HepG2 (cell line): ENCODE measurements around the gene SLFN12. TPM values are rescaled to one million over a fixed set of nuclear protein-coding genes. Genes with fewer than 3 reads are reported as not detected.

ENCODE experiments used
- ATAC-seq: fragments of 200-7000 bp; cut with Tn5 transposase; 3 replicates; pipeline ENCODE4 v1.9.1; 2020; ENCODE audit warnings: mild to moderate bottlenecking, moderate library complexity
- BruUV-seq: library from RNA; stranded (reverse); fragments of 400-500 nt; replicated peaks from 2 replicates; lab custom pipeline; 2021; lab: Mats Ljungman, UMichigan
- CTCF ChIA-PET: fragments of 300-600 bp; formaldehyde crosslinking; extraction: SDS; loops from one replicate; lab custom pipeline; 2021; ENCODE audit warnings: low total read pairs, inconsistent platforms, low intra/inter-chr PET ratio; lab: Yijun Ruan, JAX
- POLR2A ChIA-PET: fragments of 350-600 bp; sonication (Branson Sonifier 250); formaldehyde crosslinking; loops from one replicate; lab custom pipeline; 2020; ENCODE audit warnings: antibody characterized with exemption, inconsistent platforms; lab: Yijun Ruan, JAX
- DNase-seq: peaks from one replicate; pipeline ENCODE4 v3.0.0-alpha.2; 2015; ENCODE audit warnings: low spot score
- FAIRE-seq: peaks from 3 replicates; lab custom pipeline; 2011; peaks lifted over from hg19 to GRCh38; lab: Jason Lieb, UNC
- H2AFZ ChIP-seq: one replicate; pipeline ENCODE4 v1.6.1; 2011; ENCODE audit warnings: low read length, inconsistent platforms
- H3K27ac ChIP-seq: fragments of 300-600 bp; 3 replicates; pipeline ENCODE4 v1.8.0; 2011; ENCODE audit warnings: mixed run types, mild to moderate bottlenecking, mixed read lengths, low read length, inconsistent platforms; ENCODE audit not compliant: insufficient read depth; ENCODE audit errors: extremely low read length
- H3K27me3 ChIP-seq, 2 experiments: fragments of 200-600 bp in 1 of 2; 2 replicates in 1 of 2; 3 replicates in 1 of 2; pipeline versions ENCODE4 v1.6.0 to v1.8.0; 2011; ENCODE audit warnings: low read length in 2 of 2, mild to moderate bottlenecking in 2 of 2, moderate library complexity in 2 of 2, inconsistent platforms in 1 of 2; ENCODE audit not compliant: insufficient read depth in 2 of 2, control insufficient read depth in 1 of 2
- H3K36me3 ChIP-seq, 2 experiments: fragments of 200-600 bp in 1 of 2; replicated peaks in 1 of 2; 2 replicates in 1 of 2; 3 replicates in 1 of 2; pipeline versions ENCODE4 v1.5.1 to v1.8.0; 2011; ENCODE audit warnings: low read length in 2 of 2, inconsistent platforms in 1 of 2; ENCODE audit not compliant: insufficient read depth in 2 of 2, control insufficient read depth in 1 of 2
- H3K4me1 ChIP-seq: 2 replicates; pipeline ENCODE4 v1.5.1; 2012; ENCODE audit warnings: low read length, inconsistent platforms; ENCODE audit not compliant: insufficient read depth
- H3K4me2 ChIP-seq: 2 replicates; pipeline ENCODE4 v1.6.0; 2011; ENCODE audit warnings: low read depth, low read length, inconsistent platforms
- H3K4me3 ChIP-seq, 3 experiments: fragments of 200-600 bp in 1 of 3; sonication (generic), shearing (Covaris generic) in 1 of 3; replicated peaks in 1 of 3; 2 replicates each; pipeline ENCODE4 v1.5.1; 2011 to 2016; ENCODE audit warnings: low read length in 3 of 3, inconsistent platforms in 2 of 3, low read depth in 2 of 3, mild to moderate bottlenecking in 2 of 3, control low read depth in 1 of 3, mixed read lengths in 1 of 3; ENCODE audit not compliant: insufficient read depth in 1 of 3
- H3K79me2 ChIP-seq: one replicate; pipeline ENCODE4 v1.6.1; 2011; ENCODE audit warnings: low read length, inconsistent platforms; ENCODE audit not compliant: insufficient read depth
- H3K9ac ChIP-seq: 2 replicates; pipeline ENCODE4 v1.6.0; 2011; ENCODE audit warnings: mild to moderate bottlenecking, low read depth, low read length, inconsistent platforms; ENCODE audit not compliant: insufficient read depth
- H3K9me3 ChIP-seq: 2 replicates; pipeline ENCODE4 v1.5.1; 2012; ENCODE audit warnings: mild to moderate bottlenecking, low read length
- H4K20me1 ChIP-seq: 2 replicates; pipeline ENCODE4 v1.6.0; 2011; ENCODE audit warnings: inconsistent platforms, mild to moderate bottlenecking, low read length, moderate library complexity; ENCODE audit not compliant: insufficient read depth
- CREBL2 ChIP-seq: sonication (generic); formaldehyde crosslinking; IDR thresholded peaks from 2 replicates; pipeline ENCODE4 v1.8.1; 2023; ENCODE audit warnings: missing genetic modification reagents, mild to moderate bottlenecking, borderline replicate concordance
- E2F1 ChIP-seq: sonication (generic); formaldehyde crosslinking; IDR thresholded peaks from 2 replicates; pipeline ENCODE4 v1.5.0; 2020; ENCODE audit warnings: missing genetic modification reagents
- GTF2F1 ChIP-seq: fragments of 150-350 bp; IDR thresholded peaks from 2 replicates; pipeline ENCODE4 v1.6.1; 2014; ENCODE audit warnings: low read length
- HMGXB3 ChIP-seq: sonication (generic); formaldehyde crosslinking; IDR thresholded peaks from 2 replicates; pipeline ENCODE4 v1.4.0; 2020; ENCODE audit warnings: missing genetic modification reagents, borderline replicate concordance
- SRY ChIP-seq: sonication (generic); formaldehyde crosslinking; IDR thresholded peaks from 2 replicates; pipeline ENCODE4 v1.8.0; 2022; ENCODE audit warnings: mild to moderate bottlenecking, missing genetic modification reagents
- ZBTB26 ChIP-seq: IDR thresholded peaks from 2 replicates; pipeline ENCODE4 v1.6.1; 2016; ENCODE audit warnings: missing compliant biosample characterization, missing genetic modification reagents, borderline replicate concordance
- ZNF18 ChIP-seq: sonication (generic); formaldehyde crosslinking; IDR thresholded peaks from 2 replicates; pipeline ENCODE4 v1.8.0; 2022; ENCODE audit warnings: mild to moderate bottlenecking, missing genetic modification reagents; ENCODE audit not compliant: insufficient replicate concordance
- ZNF557 ChIP-seq: sonication (generic); formaldehyde crosslinking; IDR thresholded peaks from 2 replicates; pipeline ENCODE4 v1.4.0; 2020; ENCODE audit warnings: missing genetic modification reagents
- ZNF800 ChIP-seq: sonication (generic); formaldehyde crosslinking; IDR thresholded peaks from 2 replicates; pipeline ENCODE4 v1.4.0; 2020; ENCODE audit warnings: missing genetic modification reagents
- WGBS: methylation state at CpG from one replicate; pipeline ENCODE4 v1.1.6; 2017; ENCODE audit warnings: low lambda C conversion rate; 5-methylcytosine and 5-hydroxymethylcytosine counted together
- in situ Hi-C: cut with HindIII; loops from 2 replicates; pipeline ENCODE4 v1.10.0; 2017; ENCODE audit warnings: low pct_unique_long_range_greater_than_20kb; ENCODE audit not compliant: extremely low pct_ligation_motif_present
- intact Hi-C: fragments of 100-400 bp; cut with micrococcal nuclease; formaldehyde crosslinking; loops from one replicate; pipeline ENCODE4 v1.10.0; 2022; ENCODE audit not compliant: unreplicated experiment
- polyA plus RNA-seq, 8 experiments: library from polyadenylated mRNA; depleted of rRNA in 3 of 8; stranded (reverse) in 7 of 8; unstranded in 1 of 8; fragments of >200 nt; fragmentation: Illumina TruSeq in 4 of 8; extraction: Trizol in 4 of 8; gene quantifications; 2 replicates each; pipeline versions ENCODE4 v1.2.1 to v1.2.3, GENCODE V29; 2011 to 2016; ENCODE audit warnings: low read depth in 4 of 8, missing spikeins in 1 of 8, mixed read lengths in 1 of 8; ENCODE audit not compliant: insufficient read depth in 1 of 8
- total RNA-seq, 5 experiments: library from RNA; depleted of rRNA; stranded (reverse); fragments of >200 nt; fragmentation: Illumina TruSeq; extraction: Trizol; gene quantifications; 2 replicates each; pipeline ENCODE4 v1.2.3, GENCODE V29; 2016; ENCODE audit warnings: low read depth in 1 of 5

The SLFN12 gene
- total and polyA plus RNA-seq, 2 of the 13 experiments (the other 11 are each of a cell fraction or from before 2014, with no cell fraction given) = 0.13 TPM; not detected in 1

GRCh38 chr17:35407531-35407930 lies 24.8 kb downstream of the SLFN12 start:
- 88% methylated on average over 25 of the region's 26 CpGs for WGBS
- no peak for FAIRE-seq
- no peaks in the 10 kb centered on the region for H3K36me3 ChIP-seq
- H3K4me2 ChIP-seq = no peak overlapping the region
- no peaks in the 10 kb centered on the region for H3K27me3 ChIP-seq
- TF ChIP-seq ZNF800 (CRISPR knock-in tag) (no peak), HMGXB3 (CRISPR knock-in tag) (no peak), ZBTB26 (CRISPR knock-in tag) (no peak), GTF2F1 (no peak), E2F1 (CRISPR knock-in tag) (no peak), CREBL2 (CRISPR knock-in tag) (no peak), ZNF557 (CRISPR knock-in tag) (no peak), SRY (CRISPR knock-in tag) (no peak), ZNF18 (CRISPR knock-in tag) (no peak)
- in situ Hi-C loops (loop anchor here (10.0 kb wide), 1 partner anchor 63 kb away; no protein-coding TSS in a partner anchor), intact Hi-C loops (no loop called here)
- no peaks in the 10 kb centered on the region for H3K9me3 ChIP-seq
- no peak for DNase-seq
- ChIA-PET POLR2A (no interaction called here), CTCF (no interaction called here)
- no peaks in the 10 kb centered on the region for H3K79me2 ChIP-seq
- no peak overlapping the region for H3K9ac ChIP-seq
- BruUV-seq = no TSS peak
- no peak overlapping the region for H2AFZ ChIP-seq
- H3K4me1 ChIP-seq = 0 out of 2 replicates have a peak, but pooled peaks cover 7% of the 10 kb centered on the region
- ATAC-seq = no peak
- no peak overlapping the region for H3K27ac ChIP-seq
- no peaks in the 10 kb centered on the region for H4K20me1 ChIP-seq
- no peak overlapping the region for H3K4me3 ChIP-seq
